Ovary (tissue), 3 donors: ENCODE data around the gene CCL4.

Source experiments
- EP300 ChIP-seq: sonication (generic); formaldehyde crosslinking; IDR thresholded peaks from one replicate; pipeline ENCODE4 v1.6.1; 2017; ENCODE audit warnings: antibody characterized with exemption
- POLR2A ChIP-seq: fragments of 450-650 bp; IDR thresholded peaks from one replicate; pipeline ENCODE4 v1.6.1; 2017; ENCODE audit warnings: antibody characterized with exemption, mild to moderate bottlenecking, moderate library complexity
- TF ChIP-seq, protein P1 (sequence below), 3 donors: fragments of 450-650 bp in 2 of 3; fragments of 200-600 bp in 1 of 3; IDR thresholded peaks; one replicate each; pipeline versions ENCODE4 v1.5.1 to v1.8.0; 2016 to 2022; ENCODE audit warnings: antibody characterized with exemption in 3 of 3, mild to moderate bottlenecking in 1 of 3
- donor health status: DM: no; HTN: no; CAD: no.

DNA sequence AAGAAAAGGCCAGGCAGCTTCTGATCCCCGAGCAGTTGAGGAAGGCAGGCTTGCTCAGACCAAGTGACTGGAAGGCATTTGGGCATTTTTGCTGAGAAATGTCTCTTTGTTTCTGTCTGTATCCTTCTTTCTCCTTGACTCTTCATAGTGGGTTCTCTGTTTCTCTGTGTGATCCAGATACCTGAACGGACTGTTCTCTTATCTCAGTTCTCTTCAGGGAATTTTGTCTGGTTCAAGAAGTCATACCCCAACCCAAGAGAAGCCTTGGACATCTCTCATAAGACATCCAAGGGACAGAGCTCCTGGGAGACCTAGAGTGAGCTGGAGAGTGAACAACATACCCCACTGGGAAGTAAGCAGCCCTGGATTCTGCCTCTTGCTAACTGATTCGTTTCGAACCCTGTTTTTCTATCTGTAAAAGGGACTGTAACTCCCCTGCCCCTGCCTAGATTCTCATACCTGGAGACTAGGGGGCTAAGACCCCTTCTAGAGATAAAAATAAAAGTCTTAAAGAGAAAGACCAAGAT, 14.2 kb upstream of the CCL4 start:
- TF ChIP-seq, protein P1, sequence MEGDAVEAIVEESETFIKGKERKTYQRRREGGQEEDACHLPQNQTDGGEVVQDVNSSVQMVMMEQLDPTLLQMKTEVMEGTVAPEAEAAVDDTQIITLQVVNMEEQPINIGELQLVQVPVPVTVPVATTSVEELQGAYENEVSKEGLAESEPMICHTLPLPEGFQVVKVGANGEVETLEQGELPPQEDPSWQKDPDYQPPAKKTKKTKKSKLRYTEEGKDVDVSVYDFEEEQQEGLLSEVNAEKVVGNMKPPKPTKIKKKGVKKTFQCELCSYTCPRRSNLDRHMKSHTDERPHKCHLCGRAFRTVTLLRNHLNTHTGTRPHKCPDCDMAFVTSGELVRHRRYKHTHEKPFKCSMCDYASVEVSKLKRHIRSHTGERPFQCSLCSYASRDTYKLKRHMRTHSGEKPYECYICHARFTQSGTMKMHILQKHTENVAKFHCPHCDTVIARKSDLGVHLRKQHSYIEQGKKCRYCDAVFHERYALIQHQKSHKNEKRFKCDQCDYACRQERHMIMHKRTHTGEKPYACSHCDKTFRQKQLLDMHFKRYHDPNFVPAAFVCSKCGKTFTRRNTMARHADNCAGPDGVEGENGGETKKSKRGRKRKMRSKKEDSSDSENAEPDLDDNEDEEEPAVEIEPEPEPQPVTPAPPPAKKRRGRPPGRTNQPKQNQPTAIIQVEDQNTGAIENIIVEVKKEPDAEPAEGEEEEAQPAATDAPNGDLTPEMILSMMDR (IDR thresholded peaks at IDR 0.05): no peak
- TF ChIP-seq POLR2A (no peak), EP300 (no peak)
